Measurements from ENCODE around the gene TNFSF9.
"Not testable (repeated sequence)": the region's sequence is repeated elsewhere in the genome, so short reads cannot be mapped to it uniquely, and the experiment has no call there.

The TNFSF9 gene

GRCh38 chr19:6532244-6532999, 1.6 kb downstream of the TNFSF9 start:
- DNase-seq: peak; percentile 59

GRCh38 chr19:6533000-6533328, 2.1 kb downstream of the TNFSF9 start:
- no peak for DNase-seq

- DNase-seq: no peak
Measured at GRCh38 chr19:6533746-6534418, 3.1 kb downstream of the TNFSF9 start.

- no peak for DNase-seq
Measured at GRCh38 chr19:6534451-6535093, 3.7 kb downstream of the TNFSF9 start.

- no peak for DNase-seq
Measured at GRCh38 chr19:6535558-6536137, 4.8 kb downstream of the TNFSF9 start.

- no peak for DNase-seq
Measured at GRCh38 chr19:6539514-6539913, 8.7 kb downstream of the TNFSF9 start.

DNA sequence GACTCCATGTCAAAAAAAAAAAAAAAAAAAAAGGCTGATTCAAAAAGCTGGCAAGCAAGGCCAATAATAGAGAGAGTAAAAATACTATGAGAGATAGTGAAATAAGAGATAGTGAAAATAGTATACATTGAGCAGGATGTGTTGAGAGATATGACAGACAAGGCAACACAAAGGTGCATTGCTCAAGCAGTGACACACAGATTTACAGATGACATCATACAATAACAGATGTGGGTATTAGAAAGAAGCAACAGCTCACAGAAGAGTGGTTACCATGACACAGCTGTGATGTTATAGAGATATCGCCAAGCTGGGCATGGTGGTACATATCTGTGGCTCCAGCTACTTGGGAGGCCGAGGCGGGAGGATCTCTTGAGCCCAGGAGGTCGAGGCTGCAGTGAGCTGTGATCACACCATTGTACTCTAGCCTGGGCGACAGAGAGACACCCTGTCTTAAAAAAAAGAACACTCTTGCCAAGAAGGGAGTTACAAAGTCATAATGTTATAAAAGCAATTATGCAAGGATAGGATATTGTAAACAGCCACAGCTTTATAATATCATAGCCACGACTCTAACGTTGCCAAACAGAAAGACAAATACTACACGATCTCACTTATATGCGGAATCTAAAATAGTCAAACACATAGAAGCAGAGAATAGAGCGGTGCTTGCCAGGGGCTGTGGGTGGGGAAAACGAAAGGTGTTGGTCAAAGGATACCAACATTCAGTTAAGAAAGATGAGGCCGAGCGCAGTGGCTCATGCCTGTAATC, 10.3 kb downstream of the TNFSF9 start:
- DNase-seq: no peak

- peak; percentile 41 for DNase-seq
Measured at GRCh38 chr19:6543866-6544347, 13.1 kb downstream of the TNFSF9 start.

- not testable (repeated sequence) for DNase-seq
Measured at GRCh38 chr19:6550679-6551078, 19.9 kb downstream of the TNFSF9 start.

GRCh38 chr19:6551091-6551490, 20.3 kb downstream of the TNFSF9 start:
- DNase-seq: no peak

DNA sequence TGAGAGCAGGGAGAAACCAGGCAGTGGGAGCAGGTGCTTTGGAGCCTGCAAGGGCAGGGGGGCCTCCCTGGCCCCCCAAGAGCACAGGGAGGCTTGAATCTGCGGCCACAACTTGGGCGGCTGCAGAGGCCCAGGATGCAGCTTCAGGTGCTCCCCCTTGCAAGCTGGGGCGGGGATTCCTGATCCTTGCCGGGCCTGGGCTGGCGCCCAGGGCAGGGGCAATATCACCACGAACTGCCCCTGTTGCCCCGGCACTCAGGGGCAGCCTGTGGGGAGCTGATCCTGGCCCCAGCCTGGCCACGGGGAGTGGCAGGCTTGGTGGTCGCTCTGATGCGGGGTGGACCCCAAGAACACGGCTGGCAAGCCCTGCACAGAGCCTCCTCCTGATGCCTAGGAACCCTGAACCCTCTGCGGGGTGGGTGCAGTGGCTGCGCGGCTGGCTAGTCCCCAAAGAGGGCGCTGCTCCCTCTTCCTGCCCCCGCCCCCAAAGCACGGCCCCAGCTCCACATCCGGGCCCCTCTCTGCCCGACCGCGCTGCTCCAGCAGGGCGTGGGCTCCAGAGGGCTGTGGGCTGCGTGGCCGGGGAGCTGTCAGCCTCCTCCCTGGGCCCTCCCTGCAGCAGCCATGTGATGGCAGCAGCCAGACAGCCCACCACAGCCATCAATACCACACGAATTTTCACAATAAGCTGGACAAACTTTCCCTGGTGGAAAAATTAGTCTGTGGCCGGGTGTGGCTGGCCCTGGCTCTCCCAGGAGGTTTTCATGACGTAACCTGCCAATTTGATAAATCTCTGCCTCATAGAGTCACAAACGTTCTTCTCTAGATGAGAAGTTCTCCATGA, 21.0 kb downstream of the TNFSF9 start:
- DNase-seq: peak; percentile 72

DNA sequence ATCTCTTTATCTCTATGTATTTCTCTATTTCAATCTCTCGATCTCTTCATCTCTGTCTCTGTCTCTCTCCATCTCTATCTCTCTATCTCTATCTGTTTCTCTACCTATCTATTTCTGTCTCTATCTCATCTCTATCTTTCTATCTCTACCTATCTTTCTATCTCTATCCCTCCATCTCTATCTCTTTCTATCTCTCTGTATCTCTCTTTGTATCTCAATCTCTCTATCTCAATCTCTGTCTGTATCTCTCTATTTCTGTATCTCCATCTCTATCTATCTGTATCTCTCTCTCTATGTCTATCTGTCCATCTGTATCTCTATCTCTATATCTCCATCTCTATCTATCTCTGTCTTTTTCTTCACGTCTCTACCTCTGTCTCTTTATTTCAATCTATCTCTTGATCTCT, 25.2 kb downstream of the TNFSF9 start:
- no peak for DNase-seq

DNA sequence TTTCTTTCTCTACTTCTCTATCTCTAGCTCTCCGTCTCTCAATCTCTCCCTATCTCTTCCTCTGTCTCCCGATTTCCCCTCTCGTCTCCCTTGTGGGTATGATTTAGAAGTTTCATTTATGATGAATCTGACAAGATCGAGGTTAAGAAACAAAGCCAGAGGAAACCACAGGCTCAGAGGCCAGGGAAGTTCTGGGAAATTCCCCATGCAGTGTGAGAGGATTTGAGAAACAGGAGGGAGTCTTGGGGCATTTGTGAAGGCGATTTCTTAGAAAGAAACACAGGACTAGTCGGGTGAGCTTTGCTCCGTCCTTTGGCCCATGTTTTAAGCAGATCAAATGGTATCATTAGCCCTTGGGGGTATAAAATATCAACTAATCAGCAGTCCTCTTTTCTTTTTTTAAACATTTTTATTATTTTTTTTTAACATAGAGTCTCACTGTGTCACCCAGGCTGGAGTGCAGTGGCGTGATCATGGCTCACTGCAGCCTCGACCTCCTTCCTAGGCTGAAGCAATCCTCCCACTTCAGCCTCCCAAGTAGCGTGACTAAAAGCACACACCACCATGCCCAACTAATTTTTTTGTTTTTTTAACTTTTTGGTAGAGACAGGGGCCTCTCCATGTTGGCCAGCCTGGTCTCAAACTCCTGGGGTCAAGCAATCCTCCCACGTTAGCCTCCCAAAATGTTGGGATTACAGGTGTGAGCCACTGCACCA, 25.8 kb downstream of the TNFSF9 start:
- DNase-seq: no peak

- not testable (repeated sequence) for DNase-seq
Measured at GRCh38 chr19:6562437-6562836, 31.6 kb downstream of the TNFSF9 start.

GRCh38 chr19:6564393-6564792, 33.6 kb downstream of the TNFSF9 start:
- DNase-seq: peak; percentile 22

- not testable (repeated sequence) for DNase-seq
Measured at GRCh38 chr19:6566727-6567126, 35.9 kb downstream of the TNFSF9 start.

DNA sequence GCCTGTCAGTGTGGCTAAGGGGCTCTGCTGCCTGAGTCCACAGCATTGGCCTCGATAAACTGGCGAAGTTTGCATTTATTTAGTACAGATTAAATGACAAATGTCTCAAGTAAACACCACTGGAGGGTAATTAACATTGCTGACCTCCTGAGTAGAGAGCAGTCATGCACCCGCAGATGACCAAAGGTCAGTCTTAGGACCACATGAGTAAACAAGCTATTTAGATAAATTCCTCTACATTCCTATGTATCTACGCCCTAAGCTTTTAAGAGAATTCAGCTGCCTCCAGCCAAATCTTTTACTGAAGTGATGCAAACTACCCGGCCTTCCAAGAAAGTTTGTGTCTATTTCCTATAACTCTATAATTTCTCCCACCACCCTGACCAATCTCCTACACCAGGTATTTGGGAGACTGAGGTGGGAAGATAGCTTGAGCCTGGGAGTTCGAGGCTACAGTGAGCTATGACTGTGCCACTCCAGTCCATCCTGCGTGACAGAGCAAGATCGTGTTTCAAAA, 37.2 kb downstream of the TNFSF9 start:
- no peak for DNase-seq

DNA sequence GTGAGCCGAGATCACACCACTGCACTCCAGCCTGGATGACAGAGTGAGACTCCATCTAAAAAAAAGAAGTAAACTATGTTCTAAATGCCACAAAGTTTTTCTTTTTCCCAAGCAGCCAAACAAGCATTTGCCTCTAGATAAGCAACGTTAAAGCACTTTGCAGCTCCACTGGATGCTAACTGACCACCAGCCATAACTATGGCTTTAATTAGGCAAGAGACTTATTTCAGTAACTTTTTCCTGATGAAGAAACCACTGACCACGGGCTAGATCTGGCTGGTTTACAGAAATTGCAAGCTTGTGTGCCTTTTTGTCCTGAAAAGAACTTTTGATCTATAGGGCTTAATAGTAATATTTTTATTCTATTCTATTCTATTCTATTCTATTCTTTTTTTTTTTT, 38.0 kb downstream of the TNFSF9 start:
- DNase-seq: no peak

GRCh38 chr19:6570764-6571163, 39.9 kb downstream of the TNFSF9 start:
- no peak for DNase-seq

DNA sequence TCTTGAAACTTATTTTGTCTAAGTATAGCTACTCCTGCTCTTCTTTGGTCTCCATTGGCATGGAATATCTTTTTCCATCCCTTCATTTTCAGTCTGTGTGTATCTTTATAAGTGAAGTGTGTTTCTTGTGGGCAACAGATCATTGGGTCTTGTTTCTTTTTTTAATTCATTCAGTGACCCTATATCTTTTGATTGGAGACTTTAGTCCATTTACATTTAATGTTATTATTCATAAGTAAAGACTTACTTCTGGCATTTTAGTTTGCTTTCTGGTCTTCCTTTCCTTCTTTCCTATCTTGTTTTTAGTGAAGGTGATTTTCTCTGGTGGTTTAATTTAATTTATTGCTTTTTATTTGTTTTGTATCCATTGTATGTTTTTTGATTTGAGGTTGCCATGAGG, 40.3 kb downstream of the TNFSF9 start:
- no peak for DNase-seq

GRCh38 chr19:6572217-6572616, 41.4 kb downstream of the TNFSF9 start:
- DNase-seq: peak; percentile 19

Data from CD4-positive, alpha-beta T cell treated with Interleukin-21 for 1 hour (primary cell).